IPS-NIHi7 (cell line): Measurements from ENCODE around the gene TUBB.

Experiments
- DNase-seq: peaks from one replicate; pipeline ENCODE4 v3.0.0; 2012; ENCODE audit warnings: mixed read lengths; ENCODE audit errors: extremely low spot score

The TUBB gene

GRCh38 chr6:30687659-30688431 is 32.3 kb upstream of the TUBB start:
- no peak for DNase-seq

- no peak for DNase-seq
Observed at GRCh38 chr6:30688569-30688968, 31.6 kb upstream of the TUBB start.

GRCh38 chr6:30689022-30689865 is 30.9 kb upstream of the TUBB start:
- no peak for DNase-seq

- no peak for DNase-seq
Observed at GRCh38 chr6:30689985-30690384, 30.2 kb upstream of the TUBB start.

- DNase-seq, result peak; percentile 90
Observed at GRCh38 chr6:30690403-30691207, 29.5 kb upstream of the TUBB start, which contains the start of gene NRM. Gene NRM (minus strand): TSS chr6:30690984. CDS start chr6:30690974, 10 bp downstream.

- DNase-seq, result peak; percentile 43
Observed at GRCh38 chr6:30691208-30691847, 28.8 kb upstream of the TUBB start.

- DNase-seq, result no peak
Observed at GRCh38 chr6:30696432-30696831, 23.7 kb upstream of the TUBB start.

GRCh38 chr6:30700340-30700739 is 19.8 kb upstream of the TUBB start:
- no peak for DNase-seq

GRCh38 chr6:30703011-30703410 is 17.1 kb upstream of the TUBB start:
- no peak for DNase-seq

GRCh38 chr6:30703821-30704220 is 16.3 kb upstream of the TUBB start:
- no peak for DNase-seq

GRCh38 chr6:30705620-30706019 is 14.5 kb upstream of the TUBB start:
- DNase-seq, result no peak

GRCh38 chr6:30707281-30707850 is 12.8 kb upstream of the TUBB start:
- peak; percentile 10 for DNase-seq

GRCh38 chr6:30709101-30709868 is 10.9 kb upstream of the TUBB start:
- no peak for DNase-seq

GRCh38 chr6:30711758-30712380 is 8.3 kb upstream of the TUBB start:
- DNase-seq, result no peak

- no peak for DNase-seq
Observed at GRCh38 chr6:30712441-30712945, 7.7 kb upstream of the TUBB start.

- DNase-seq, result no peak
Observed at GRCh38 chr6:30714263-30714662, 5.9 kb upstream of the TUBB start.

- no peak for DNase-seq
Observed at GRCh38 chr6:30716879-30717128, 3.3 kb upstream of the TUBB start.

GRCh38 chr6:30717129-30717844 is 2.9 kb upstream of the TUBB start, which contains the start of gene MDC1:
Gene MDC1 (minus strand): TSS chr6:30717281. CDS start chr6:30715175, 2,106 bp downstream.
- peak; percentile 93 for DNase-seq
